Measurements from ENCODE around the gene ATP9B.

DNA sequence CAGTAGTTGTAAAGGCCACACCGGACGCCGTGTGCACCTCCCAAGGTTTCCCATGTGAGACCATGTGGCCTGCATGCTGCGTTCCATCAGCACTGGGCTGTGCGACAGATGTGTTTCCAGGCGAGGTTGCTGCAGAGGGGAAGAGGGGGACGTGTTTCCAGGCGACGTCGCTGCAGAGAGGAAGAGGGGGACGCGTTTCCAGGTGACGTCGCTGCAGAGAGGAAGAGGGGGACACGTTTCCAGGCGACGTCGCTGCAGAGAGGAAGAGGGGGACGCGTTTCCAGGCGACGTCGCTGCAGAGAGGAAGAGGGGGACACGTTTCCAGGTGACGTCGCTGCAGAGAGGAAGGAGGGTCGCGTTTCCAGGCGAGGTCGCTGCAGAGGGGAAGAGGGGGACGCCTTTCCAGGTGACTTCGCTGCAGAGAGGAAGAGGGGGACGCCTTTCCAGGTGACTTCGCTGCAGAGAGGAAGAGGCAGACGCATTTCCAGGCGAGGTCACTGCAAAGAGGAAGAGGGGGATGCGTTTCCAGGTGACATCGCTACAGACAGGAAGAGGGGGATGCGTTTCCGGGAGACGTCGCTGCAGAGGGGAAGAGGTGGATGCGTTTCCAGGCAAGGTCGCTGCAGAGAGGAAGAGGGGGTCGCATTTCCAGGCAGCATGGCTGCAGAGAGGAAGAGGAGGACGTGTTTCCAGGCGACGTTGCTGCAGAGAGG, 351.0 kb downstream of the ATP9B start:
- TF ChIP-seq POLR2A (IDR thresholded peaks at IDR 0.05) = no peak
- TF ChIP-seq, protein P1, sequence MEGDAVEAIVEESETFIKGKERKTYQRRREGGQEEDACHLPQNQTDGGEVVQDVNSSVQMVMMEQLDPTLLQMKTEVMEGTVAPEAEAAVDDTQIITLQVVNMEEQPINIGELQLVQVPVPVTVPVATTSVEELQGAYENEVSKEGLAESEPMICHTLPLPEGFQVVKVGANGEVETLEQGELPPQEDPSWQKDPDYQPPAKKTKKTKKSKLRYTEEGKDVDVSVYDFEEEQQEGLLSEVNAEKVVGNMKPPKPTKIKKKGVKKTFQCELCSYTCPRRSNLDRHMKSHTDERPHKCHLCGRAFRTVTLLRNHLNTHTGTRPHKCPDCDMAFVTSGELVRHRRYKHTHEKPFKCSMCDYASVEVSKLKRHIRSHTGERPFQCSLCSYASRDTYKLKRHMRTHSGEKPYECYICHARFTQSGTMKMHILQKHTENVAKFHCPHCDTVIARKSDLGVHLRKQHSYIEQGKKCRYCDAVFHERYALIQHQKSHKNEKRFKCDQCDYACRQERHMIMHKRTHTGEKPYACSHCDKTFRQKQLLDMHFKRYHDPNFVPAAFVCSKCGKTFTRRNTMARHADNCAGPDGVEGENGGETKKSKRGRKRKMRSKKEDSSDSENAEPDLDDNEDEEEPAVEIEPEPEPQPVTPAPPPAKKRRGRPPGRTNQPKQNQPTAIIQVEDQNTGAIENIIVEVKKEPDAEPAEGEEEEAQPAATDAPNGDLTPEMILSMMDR (IDR thresholded peaks at IDR 0.05 in 8 of 11, conservative IDR thresholded peaks at IDR 0.05 in 3 of 11) = no peak
- TF ChIP-seq POLR2AphosphoS5 (IDR thresholded peaks at IDR 0.05) = no peak

All from spleen (tissue), 7 donors.